Natural killer cell (primary cell): ENCODE measurements around the gene SEMA4B. TPM values are rescaled to one million over a fixed set of nuclear protein-coding genes. Genes with fewer than 3 reads are reported as not detected.
"Not testable (repeated sequence)": the region's sequence is repeated elsewhere in the genome, so short reads cannot be mapped to it uniquely, and the experiment has no call there.

Experiments
- ATAC-seq, 3 donors: fragments of 150-1000 bp in 2 of 3; fragments of 200-7000 bp in 1 of 3; cut with Tn5 transposase; 1 replicate in 1 of 3; 2 replicates in 2 of 3; pipeline ENCODE4 v1.10.0; 2021; ENCODE audit warnings: mild to moderate bottlenecking in 2 of 3, moderate library complexity in 2 of 3
- DNase-seq, 2 donors: peaks; one replicate each; pipeline versions ENCODE4 v3.0.0 to v3.0.0-alpha.2; 2013 to 2021; ENCODE audit warnings: mixed read lengths in 1 of 2
- H3K27ac ChIP-seq: one replicate; pipeline ENCODE4 v1.5.1; 2013; ENCODE audit warnings: mild to moderate bottlenecking, low read length
- H3K27me3 ChIP-seq: one replicate; pipeline ENCODE4 v1.6.1; 2013; ENCODE audit warnings: low read length; ENCODE audit not compliant: control insufficient read depth, insufficient read depth
- H3K36me3 ChIP-seq: one replicate; pipeline ENCODE4 v1.6.1; 2013; ENCODE audit warnings: low read length; ENCODE audit not compliant: control insufficient read depth, insufficient read depth
- H3K4me1 ChIP-seq: one replicate; pipeline ENCODE4 v1.6.1; 2013; ENCODE audit warnings: low read length; ENCODE audit not compliant: control insufficient read depth, insufficient read depth
- H3K4me3 ChIP-seq: one replicate; pipeline ENCODE4 v1.5.1; 2013; ENCODE audit warnings: low read length
- H3K9me3 ChIP-seq: one replicate; pipeline ENCODE4 v1.6.1; 2013; ENCODE audit warnings: low read length; ENCODE audit not compliant: control insufficient read depth, insufficient read depth
- H3K27ac Mint-ChIP-seq, 2 donors: one replicate each; pipeline ENCODE4 v1.8.0; 2022; ENCODE audit warnings: mild to moderate bottlenecking in 2 of 2, mixed read lengths in 2 of 2, moderate library complexity in 1 of 2
- H3K27me3 Mint-ChIP-seq, 2 donors: one replicate each; pipeline ENCODE4 v1.8.0; 2022; ENCODE audit warnings: low read depth in 2 of 2, mixed read lengths in 2 of 2
- H3K36me3 Mint-ChIP-seq: one replicate; pipeline ENCODE4 v1.8.0; 2022; ENCODE audit warnings: mixed read lengths
- H3K4me1 Mint-ChIP-seq, 2 donors: one replicate each; pipeline ENCODE4 v1.8.0; 2022; ENCODE audit warnings: mixed read lengths in 2 of 2
- H3K4me3 Mint-ChIP-seq: one replicate; pipeline ENCODE4 v1.8.0; 2022; ENCODE audit warnings: mild to moderate bottlenecking, moderate library complexity, mixed read lengths
- H3K9me3 Mint-ChIP-seq, 2 donors: one replicate each; pipeline ENCODE4 v1.8.0; 2022; ENCODE audit warnings: mixed read lengths in 2 of 2
- WGBS: methylation state at CpG from one replicate; pipeline ENCODE4 v1.1.7; 2013; ENCODE audit warnings: missing lambda C conversion rate; ENCODE audit not compliant: insufficient coverage; 5-methylcytosine and 5-hydroxymethylcytosine counted together
- intact Hi-C: fragments of 100-400 bp; cut with micrococcal nuclease; formaldehyde crosslinking; loops from one replicate; pipeline ENCODE4 v1.14.2; 2022
- total RNA-seq, 4 donors: library from RNA; stranded (reverse); fragments of 120-200 nt in 1 of 4; gene quantifications; one replicate each; pipeline versions ENCODE4 v1.2.3 to v1.2.4, GENCODE V29; 2013 to 2022
- TF ChIP-seq, protein P1 (sequence below): fragments of 200-600 bp; IDR thresholded peaks from one replicate; pipeline ENCODE4 v1.8.0; 2022; ENCODE audit warnings: antibody characterized with exemption

The SEMA4B gene
- total RNA-seq, 3 donors from 2014 or later (not counting 1 experiment from before 2014, with no cell fraction given): 13.1 to 28.1 (median 25.0) TPM

DNA sequence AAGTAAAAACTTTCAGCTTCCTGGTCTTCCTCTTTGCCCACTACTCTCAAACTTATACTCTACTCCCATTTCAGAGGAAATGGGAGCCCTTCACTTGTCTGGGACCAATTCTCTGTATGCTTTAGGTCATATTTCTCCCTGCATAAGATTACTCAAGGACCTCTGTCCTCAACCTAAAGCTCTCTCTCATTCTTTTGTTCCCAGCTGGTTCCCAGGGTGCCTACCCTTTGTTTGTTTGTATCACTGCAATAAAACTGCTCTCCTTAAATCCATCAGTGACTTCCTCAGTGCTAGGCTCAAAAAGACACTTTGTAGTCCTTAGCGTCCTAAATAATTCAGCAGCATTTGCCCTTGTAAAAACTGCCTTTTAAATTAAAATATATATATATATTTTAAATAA is 67.3 kb downstream of the SEMA4B start:
- Mint-ChIP-seq H3K36me3 (peaks cover 22% of the 10 kb centered on the region), H3K4me1 (peaks cover 72 to 78% of the 10 kb centered on the region in 2 donors), H3K4me3 (peak overlapping the region; percentile 72), H3K27me3 (no peaks in the 10 kb centered on the region), H3K27ac (peak overlapping the region; percentile 14 to 98), H3K9me3 (no peaks in the 10 kb centered on the region)
- Histone ChIP-seq H3K4me1 (peaks cover 30% of the 10 kb centered on the region), H3K27me3 (no peaks in the 10 kb centered on the region), H3K27ac (no peak overlapping the region), H3K4me3 (no peak overlapping the region), H3K36me3 (peaks cover 53% of the 10 kb centered on the region), H3K9me3 (no peaks in the 10 kb centered on the region)
- no peak for DNase-seq
- no peak for ATAC-seq
- TF ChIP-seq, protein P1, sequence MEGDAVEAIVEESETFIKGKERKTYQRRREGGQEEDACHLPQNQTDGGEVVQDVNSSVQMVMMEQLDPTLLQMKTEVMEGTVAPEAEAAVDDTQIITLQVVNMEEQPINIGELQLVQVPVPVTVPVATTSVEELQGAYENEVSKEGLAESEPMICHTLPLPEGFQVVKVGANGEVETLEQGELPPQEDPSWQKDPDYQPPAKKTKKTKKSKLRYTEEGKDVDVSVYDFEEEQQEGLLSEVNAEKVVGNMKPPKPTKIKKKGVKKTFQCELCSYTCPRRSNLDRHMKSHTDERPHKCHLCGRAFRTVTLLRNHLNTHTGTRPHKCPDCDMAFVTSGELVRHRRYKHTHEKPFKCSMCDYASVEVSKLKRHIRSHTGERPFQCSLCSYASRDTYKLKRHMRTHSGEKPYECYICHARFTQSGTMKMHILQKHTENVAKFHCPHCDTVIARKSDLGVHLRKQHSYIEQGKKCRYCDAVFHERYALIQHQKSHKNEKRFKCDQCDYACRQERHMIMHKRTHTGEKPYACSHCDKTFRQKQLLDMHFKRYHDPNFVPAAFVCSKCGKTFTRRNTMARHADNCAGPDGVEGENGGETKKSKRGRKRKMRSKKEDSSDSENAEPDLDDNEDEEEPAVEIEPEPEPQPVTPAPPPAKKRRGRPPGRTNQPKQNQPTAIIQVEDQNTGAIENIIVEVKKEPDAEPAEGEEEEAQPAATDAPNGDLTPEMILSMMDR: no peak
- no CpG with 5 or more reads among the region's 1 CpG for WGBS
- intact Hi-C loops: no loop called here

- peaks cover 19% of the 10 kb centered on the region for H3K4me1 ChIP-seq
- H3K36me3 Mint-ChIP-seq: peaks cover 22% of the 10 kb centered on the region
- H3K4me3 Mint-ChIP-seq: no peak overlapping the region
- peaks cover 59% of the 10 kb centered on the region for H3K36me3 ChIP-seq
- no peaks in the 10 kb centered on the region for H3K9me3 ChIP-seq
- peaks cover 56 to 68% of the 10 kb centered on the region in 2 donors for H3K4me1 Mint-ChIP-seq
- TF ChIP-seq, protein P1: no peak
- no peaks in the 10 kb centered on the region for H3K27me3 Mint-ChIP-seq
- peak overlapping the region; percentile 62 to 64 for H3K27ac Mint-ChIP-seq
- WGBS: 96% methylated on average over 9 of the region's 10 CpGs
- H3K27ac ChIP-seq: no peak overlapping the region
- no peaks in the 10 kb centered on the region for H3K27me3 ChIP-seq
- no peak for ATAC-seq
- H3K9me3 Mint-ChIP-seq: no peaks in the 10 kb centered on the region
- intact Hi-C loops: no loop called here
- no peak overlapping the region for H3K4me3 ChIP-seq
- no peak for DNase-seq
Measured at GRCh38 chr15:90270502-90271150, 69.5 kb downstream of the SEMA4B start.

- Mint-ChIP-seq H3K9me3 (no peaks in the 10 kb centered on the region), H3K4me3 (no peak overlapping the region), H3K4me1 (peaks cover 46 to 58% of the 10 kb centered on the region in 2 donors), H3K36me3 (peaks cover 22% of the 10 kb centered on the region), H3K27me3 (no peaks in the 10 kb centered on the region), H3K27ac (peak overlapping the region; percentile 24 to 74)
- H3K27me3 ChIP-seq: no peaks in the 10 kb centered on the region
- peaks cover 59% of the 10 kb centered on the region for H3K36me3 ChIP-seq
- no peaks in the 10 kb centered on the region for H3K9me3 ChIP-seq
- H3K27ac ChIP-seq: no peak overlapping the region
- no peak overlapping the region for H3K4me3 ChIP-seq
- ATAC-seq (no peak), DNase-seq (no peak)
- intact Hi-C loops: no loop called here
- TF ChIP-seq, protein P1: no peak
- WGBS: 89% methylated on average over 7 of the region's 7 CpGs
- peaks cover 13% of the 10 kb centered on the region for H3K4me1 ChIP-seq
Measured at GRCh38 chr15:90271459-90272166, 70.5 kb downstream of the SEMA4B start.

GRCh38 chr15:90278467-90278866 is 77.3 kb downstream of the SEMA4B start:
- H3K4me3 Mint-ChIP-seq, H3K36me3 ChIP-seq, H3K4me3 ChIP-seq, H3K27ac ChIP-seq, H3K9me3 ChIP-seq, DNase-seq, H3K27me3 ChIP-seq, H3K4me1 ChIP-seq, H3K27me3 Mint-ChIP-seq, intact Hi-C loops, H3K9me3 Mint-ChIP-seq, H3K27ac Mint-ChIP-seq, H3K36me3 Mint-ChIP-seq, ATAC-seq: not testable (repeated sequence)
- 96% methylated on average over 12 of the region's 12 CpGs for WGBS
- H3K4me1 Mint-ChIP-seq: peaks cover 0 to 10% of the 10 kb centered on the region in 2 donors

Other genes starting within 250 kb of the SEMA4B start
- 10 to 100 TPM; 26.5 to 43.1 (median 26.6) TPM for gene ZNF710, start 200.0 kb upstream of the SEMA4B start, total RNA-seq
- gene IDH2, start 98.9 kb upstream of the SEMA4B start, total RNA-seq: 10 to 100 TPM; 72.3 to 91.5 (median 81.0) TPM
- gene CIB1, start 32.6 kb downstream of the SEMA4B start, total RNA-seq: 100 to 1,000 TPM; 136 to 209 (median 154) TPM
- 10 to 100 TPM in 1 of 3 donors, 1 to 10 TPM in 2; 7.8 to 11.1 (median 9.5) TPM for gene GDPGP1, start 32.9 kb downstream of the SEMA4B start, total RNA-seq
- gene TTLL13, start 48.2 kb downstream of the SEMA4B start, total RNA-seq: 1 to 10 TPM in 2 of 3 donors, under 1 TPM in 1; 0.18 to 2.2 (median 1.2) TPM
- 10 to 100 TPM; 33.4 to 43.5 (median 33.5) TPM for gene NGRN, start 64.3 kb downstream of the SEMA4B start, total RNA-seq
- gene ZNF774, start 151.0 kb downstream of the SEMA4B start, total RNA-seq: under 1 TPM; 0.34 to 0.70 (median 0.47) TPM
- 100 to 1,000 TPM; 431 to 493 (median 446) TPM for gene IQGAP1, start 186.9 kb downstream of the SEMA4B start, total RNA-seq